Smooth muscle cell of the brain vasculature (primary cell): ENCODE data around the gene ZNF324.
"Not testable (repeated sequence)": the region's sequence is repeated elsewhere in the genome, so short reads cannot be mapped to it uniquely, and the experiment has no call there.

Experiments
- DNase-seq: peaks from one replicate; pipeline ENCODE4 v3.0.0-alpha.2; 2012; ENCODE audit warnings: low read depth, low spot score

ZNF324 gene

DNA sequence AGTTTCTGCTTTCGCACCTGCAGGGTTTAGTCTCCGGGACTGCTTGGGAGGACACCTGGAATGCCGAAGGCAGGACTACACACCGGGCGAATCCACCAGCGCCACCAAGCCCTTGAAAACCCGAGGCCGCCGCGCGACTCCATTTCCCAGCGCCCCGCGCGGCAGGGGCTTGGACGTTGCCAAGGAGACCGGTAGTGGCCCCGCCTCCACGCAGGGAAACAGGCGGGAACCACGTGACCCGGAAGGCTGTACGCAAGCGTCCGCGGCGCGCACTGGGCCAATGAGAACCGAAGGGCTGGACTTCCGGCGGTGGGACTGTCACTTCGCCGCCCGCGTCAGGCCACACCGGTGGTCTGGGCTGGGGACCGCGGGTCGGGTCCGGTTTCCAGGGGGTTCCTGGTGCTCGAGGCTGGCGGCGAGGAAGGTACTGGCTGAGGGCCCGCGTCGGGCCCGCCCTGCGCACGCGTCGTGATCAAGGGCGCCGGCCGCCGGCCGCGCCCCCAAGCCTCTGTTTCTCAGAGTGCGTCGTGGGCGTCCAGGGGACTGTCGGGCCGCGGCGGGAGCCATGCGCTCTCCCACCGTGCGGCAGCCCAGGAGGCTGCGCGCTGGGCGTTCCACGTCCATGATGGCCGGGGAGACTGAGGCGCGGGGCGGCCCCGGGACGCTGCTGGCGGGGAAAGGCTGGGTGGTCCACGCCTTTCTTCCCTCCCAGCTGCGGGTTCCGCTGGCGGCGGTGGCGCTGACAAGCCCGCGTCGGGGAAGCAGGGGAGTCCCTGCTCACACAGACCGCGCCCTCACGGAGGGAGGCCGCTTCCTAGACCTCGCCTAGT, at the start of gene ZNF324:
ZNF324 (plus strand) TSS at position 321 of the 830 bp plus-strand sequence. CDS start 2,106 bp downstream, outside the sequence.
- DNase-seq = peak; percentile 89

DNA sequence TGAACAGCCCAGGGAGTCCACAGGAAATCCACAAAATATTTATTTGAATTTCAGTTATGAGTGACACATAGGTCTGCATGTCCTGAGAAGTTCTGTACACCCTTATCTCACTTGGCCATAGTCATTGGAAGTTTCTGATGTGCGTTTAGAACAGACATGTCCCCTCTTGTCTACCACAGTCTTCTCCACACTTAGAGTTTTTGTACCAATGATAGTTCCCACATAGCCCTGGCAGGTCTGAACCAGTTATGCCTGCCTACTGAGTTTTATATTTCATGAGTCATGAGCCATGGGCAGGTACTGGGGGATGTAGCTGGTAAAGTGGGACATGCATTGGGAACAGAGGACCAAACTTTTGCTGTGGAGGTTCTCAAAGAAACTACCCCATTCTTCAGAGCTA, 38.3 kb upstream of the ZNF324 start:
- no peak for DNase-seq

DNA sequence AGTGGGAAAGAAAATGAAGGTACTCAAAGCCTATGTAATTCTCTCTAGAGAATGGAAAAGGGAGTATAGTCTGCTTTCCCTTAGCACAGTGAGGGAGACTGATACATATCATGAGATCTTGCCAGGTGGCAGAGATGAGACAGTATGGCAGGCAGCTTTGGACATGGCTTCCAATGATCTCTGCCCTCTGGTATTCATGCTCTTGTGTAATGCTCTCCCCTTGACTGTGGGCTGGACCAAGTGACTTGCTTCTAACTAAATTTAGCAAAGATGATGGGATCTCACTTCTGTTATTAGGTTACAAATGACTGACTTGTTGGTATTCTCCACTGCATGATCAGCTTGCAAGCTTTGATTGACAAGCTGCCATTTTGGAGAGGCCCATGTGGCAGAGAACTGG, 37.1 kb upstream of the ZNF324 start:
- no peak for DNase-seq

DNA sequence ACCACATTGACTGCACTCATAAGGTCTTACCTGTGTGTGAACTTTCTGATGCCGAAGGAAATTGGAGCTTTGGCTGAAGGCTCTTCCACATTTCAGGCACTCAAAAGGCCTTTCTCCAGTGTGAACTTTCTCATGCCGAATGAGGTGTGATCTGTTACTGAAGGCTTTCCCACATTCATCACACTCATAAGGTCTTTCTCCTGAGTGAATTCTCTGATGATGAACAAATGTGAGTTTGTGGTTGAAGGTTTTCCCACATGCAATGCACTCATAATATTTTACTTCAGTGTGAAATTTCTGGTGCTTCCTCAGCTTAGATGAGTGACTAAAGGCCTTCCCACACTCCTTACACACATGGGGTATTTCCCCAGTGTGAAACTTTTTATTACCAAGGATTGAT, 32.7 kb upstream of the ZNF324 start:
- DNase-seq = no peak

DNA sequence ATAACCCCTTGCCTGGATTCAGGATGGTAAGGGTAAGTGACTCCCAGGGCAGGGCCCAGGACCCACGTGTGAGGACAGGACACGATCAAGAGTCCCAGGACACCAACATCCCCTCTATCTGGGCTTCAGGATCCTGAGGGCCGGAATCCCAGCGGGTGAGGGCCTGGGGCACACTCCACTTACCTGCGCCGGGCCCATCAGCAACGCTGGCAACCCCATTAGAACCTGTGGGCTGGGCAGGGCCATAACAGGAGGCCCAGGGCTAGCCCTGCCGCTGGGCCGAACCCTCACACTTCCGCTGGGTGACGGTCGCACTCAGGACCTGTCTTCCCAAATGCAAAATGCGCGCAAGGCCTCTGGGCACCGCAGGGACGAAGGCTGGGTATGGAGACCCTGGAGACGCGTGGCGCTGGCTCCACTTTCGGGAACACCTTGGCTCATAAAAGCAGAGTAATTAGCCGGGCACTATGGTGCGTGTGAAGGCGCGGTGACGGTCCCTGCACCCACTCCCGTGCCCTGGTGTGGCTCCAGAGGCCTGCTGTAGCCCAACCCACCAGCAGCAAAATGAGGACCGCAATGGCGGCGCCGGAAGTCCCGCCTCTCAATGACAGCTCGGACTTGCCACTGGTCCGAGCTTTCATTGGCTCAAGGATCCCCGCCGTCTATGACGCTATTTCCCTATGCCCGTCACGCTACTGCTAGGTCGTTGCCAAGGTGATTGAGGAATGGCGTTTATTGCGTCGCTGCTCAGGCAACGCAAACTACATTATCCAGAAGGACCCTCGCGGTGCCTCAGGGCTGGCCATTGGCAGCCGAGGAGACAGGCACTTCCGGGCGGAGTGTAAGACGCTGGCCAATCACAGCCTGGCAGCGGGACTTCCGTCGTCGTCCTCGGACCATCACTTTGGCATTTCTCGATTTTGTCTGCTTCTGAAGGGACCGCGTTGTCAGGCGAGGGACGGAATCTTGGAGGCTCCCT, 27.0 kb upstream of the ZNF324 start, which contains the start of gene ZNF132:
ZNF132 (minus strand) TSS at position 578 of the 979 bp plus-strand sequence; CDS start at position 246, 332 bp downstream.
- DNase-seq = peak; percentile 99

DNA sequence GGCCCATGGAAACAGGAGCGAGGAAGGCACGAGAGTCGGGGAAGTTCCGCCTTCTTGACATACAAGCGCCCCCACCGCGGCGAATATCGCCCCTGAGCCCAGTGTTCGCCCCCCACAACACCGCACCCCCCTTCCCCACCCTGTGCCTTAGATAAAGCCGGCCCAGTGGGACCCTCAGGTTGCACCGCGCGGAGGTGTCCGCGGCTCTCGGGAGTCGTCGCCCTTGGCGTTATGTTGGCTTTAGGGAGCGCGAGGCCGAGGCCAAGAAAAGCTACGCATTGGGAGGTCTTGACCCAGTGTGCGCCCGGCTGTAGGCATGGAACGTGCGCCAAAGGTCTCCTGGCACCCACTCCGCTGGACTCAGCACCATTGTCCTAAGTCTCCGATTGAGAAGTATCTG, 26.3 kb upstream of the ZNF324 start:
- no peak for DNase-seq

DNA sequence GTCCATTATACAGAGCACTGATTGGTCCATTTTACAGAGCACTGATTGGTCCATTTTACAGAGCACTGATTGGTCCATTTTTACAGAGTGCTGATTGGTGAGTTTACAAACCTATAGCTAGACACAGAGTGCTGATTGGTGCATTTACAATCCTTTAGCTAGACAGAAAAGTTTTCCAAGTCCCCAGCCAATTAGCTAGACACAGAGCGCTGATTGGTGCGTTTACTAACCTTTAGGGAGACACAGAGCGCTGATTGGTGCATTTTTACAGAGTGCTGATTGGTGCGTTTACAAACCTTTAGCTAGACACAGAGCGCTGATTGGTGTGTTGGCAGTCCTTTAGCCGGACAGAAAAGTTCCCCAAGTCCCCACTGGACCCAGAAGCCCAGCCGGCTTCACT, 23.9 kb upstream of the ZNF324 start:
- DNase-seq = not testable (repeated sequence)

DNA sequence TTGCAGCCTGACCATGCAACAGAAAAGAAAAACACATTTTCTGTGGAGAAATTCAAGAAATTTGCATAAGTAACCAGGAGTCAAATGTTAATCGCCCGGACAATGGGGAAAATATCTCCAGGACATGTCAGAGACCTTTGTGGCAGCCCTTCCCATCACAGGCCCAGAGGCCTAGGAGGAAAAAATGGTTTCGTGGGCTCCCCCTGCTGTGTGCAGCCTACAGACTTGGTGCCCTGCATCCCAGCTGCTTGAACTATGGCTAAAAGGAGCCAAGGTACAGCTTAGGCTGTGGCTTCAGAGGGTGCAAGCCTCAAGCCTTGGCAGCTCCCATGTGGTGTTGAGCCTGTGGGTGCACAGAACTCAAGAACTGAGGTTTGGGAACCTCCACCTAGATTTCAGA, 18.0 kb upstream of the ZNF324 start:
- not testable (repeated sequence) for DNase-seq

DNA sequence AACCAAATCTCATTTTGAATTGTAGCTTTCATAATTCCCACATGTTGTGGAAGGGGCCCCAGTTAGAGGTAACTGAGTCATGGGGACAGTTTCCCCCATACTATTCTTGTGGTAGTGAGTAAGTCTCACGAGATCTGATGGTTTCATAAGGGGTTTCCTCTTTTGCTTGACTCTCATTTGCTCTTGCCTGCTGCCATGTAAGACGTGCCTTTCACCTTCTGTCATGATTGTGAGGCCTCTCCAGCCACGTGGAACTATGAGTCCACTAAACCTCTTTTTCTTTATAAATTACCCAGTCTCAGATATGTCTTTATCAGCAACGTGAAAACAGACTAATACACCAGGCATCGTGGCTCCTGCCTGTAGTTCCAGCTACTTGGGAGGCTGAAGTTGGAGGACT, 16.9 kb upstream of the ZNF324 start:
- DNase-seq = not testable (repeated sequence)

DNA sequence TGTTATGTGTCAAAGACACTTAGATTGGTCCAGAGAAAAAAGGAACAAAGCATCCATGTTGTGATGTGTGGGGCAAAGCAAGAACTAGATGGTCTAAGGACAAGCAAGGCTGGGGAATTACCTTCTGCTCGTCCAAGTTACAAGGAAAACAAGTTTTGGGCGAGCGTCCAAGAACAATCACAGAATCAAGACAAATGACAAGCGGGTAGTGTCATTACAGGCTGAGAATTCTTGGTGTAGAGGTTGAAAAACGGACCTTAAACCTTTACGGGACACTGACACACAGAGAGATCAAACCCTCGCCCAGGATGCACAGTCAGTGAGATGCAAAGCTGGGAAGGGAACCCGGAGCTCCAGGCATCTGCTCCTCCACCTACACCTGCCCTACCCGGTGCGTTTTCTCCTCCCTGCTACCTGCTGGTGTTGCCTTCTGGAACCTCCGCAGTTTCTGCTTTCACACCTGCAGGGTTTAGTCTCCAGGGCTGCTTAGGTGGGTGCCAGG, 16.0 kb upstream of the ZNF324 start:
- DNase-seq = no peak

DNA sequence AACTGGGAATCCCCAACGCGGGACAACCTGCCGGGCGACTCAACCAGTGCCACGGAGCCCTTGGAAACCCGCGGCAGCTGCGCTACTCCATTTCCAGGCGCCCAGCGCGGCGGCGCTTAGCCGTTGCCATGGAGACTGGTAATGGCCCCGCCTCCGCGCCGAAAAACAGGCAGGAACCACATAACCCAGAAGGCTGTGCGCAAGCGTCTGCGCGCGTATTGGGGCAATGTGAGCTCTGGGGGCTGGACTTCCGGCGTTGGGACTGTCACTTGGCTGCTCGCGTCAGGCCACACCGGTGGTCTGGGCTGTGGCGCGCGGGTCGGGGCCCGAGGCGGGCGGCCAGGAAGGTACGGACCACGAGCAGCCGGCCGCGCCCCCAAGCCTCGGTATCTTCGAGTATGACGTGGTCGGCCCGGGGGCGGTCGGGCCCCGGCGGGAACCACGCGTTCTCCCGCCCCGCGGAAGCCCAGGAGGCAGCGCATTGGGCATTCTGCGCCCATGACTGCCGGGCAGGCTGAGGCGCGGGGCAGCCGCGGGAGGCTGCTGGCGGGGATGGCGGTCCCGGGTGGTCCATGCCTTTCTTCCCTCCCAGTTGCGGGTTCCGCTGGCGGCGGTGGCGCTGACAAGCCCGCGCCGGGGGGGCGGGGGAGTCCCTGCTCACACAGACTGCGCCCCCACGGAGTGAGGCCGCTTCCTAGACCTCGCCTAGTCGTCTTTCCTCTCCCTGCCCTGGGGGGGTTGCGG, 15.3 kb upstream of the ZNF324 start, which contains the start of gene ZNF324B:
ZNF324B (plus strand) TSS at position 265 of the 744 bp plus-strand sequence. CDS start 2,080 bp downstream, outside the sequence.
- peak; percentile 83 for DNase-seq

DNA sequence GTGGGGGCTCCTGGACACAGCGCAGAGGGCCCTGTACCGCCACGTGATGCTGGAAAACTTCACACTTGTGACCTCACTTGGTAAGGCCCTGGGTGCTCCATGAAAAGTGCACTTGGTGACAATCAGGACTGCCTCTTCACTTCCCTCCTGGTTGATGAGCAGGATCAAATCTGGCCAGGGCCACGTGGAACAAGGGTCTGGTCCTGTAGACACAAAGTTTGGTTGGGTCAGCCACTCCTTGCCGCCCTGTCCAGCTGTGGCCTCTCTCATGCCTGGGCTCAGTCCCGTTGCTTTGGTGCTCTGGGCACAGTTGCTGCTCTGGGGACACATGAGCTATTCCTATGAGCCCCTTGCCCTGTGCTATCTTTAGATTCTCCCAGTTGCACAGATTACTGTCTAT, 13.1 kb upstream of the ZNF324 start:
- no peak for DNase-seq

DNA sequence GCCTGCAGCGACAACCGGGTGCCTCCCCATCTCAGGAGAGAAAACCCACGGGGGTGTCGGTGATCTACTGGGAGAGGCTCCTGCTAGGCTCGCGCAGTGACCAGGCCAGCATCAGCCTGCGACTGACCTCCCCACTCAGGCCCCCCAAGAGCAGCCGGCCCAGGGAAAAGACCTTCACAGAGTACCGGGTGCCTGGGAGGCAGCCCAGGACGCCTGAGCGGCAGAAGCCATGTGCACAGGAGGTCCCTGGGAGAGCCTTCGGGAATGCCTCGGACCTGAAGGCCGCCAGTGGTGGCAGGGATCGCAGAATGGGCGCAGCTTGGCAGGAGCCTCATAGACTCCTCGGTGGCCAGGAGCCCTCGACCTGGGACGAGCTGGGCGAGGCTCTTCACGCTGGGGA, 11.6 kb upstream of the ZNF324 start:
- DNase-seq = no peak

DNA sequence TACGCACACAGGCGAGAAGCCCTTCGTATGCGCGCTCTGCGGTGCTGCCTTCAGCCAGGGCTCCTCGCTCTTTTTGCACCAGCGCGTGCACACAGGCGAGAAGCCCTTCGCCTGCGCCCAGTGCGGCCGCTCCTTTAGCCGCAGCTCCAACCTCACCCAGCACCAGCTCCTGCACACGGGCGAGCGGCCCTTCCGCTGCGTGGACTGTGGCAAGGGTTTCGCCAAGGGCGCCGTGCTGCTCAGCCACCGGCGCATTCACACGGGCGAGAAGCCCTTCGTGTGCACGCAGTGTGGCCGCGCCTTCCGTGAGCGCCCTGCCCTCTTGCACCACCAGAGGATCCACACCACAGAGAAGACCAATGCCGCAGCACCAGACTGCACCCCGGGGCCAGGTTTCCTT, 10.8 kb upstream of the ZNF324 start:
- no peak for DNase-seq

DNA sequence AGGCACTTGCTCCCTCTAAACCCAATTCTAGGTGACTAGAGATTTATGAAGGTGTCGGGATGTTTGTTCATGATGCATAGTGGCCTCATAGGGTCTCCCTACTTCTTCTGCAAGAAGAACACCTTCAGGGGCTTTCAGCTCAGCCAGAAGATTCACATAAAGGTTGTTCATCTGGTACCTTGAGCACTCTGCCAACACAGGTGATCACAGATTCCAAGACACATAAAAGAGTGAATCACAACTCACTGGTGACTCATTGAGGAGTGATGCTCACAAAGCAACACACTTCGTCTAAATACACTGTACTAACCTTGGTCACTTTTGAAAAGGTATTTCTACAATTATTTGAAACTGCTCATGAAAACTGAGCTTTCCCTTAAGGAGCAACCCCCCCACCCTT, 6.8 kb upstream of the ZNF324 start:
- DNase-seq = no peak

DNA sequence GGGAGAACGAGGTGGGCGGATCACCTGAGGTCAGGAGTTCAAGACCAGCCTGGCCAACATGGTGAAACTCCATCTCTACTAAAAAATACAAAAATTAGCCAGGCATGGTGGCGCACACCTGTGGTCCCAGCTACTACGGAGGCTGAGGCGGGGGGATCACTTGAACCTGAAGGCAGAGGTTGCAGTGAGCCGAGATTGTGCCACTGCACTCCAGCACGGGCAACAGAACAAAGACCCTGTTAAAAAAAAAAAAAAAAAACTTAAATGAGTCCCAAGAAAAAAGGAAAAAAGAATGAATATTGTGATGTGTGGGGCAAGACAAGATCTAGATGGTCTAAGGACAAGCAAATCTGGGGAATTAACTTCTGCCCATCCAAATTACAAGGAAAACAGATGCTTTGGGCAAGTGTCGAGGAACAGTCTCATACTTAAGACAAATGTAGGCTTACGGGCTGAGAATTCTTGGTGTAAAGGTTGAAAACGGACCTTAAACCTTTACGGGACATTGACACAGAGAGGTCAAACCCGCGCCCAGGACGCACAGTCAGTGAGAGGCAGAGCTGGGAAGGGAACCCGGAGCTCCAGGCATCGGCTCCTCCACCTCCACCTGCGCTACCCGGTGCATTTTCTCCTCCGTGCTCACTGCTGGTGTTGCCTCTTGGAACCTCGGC, 656 bp upstream of the ZNF324 start:
- DNase-seq = no peak

DNA sequence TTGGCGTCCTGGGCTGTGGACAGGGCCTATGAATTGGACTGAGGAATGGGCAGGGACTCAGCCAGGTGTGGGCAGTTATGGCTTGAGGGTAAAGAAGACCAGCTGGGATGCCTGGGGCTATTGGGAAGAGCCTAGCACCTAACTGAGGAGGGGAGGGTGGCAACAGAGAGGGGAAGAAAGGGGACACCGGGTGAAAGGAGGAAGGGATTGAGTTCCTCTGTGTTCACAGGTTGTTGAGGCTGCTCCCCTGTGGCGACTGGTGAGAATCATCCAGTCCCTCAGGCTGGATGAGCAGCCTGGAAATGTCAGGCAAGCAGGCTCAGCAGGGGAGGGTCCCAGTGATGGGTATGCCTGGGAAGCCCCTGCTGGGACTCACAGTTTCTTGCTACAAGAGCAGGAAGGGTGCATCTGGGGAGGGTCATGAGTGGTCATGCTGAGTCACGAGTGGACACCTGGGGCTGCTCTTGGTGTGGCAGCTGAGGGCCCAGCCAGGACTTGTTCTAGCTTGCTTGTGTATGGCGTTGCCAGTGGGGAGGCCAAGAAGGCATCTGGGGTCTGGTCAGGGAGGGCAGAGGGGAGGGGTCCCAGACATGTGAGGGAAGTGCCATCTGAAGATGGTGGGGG, 1.4 kb downstream of the ZNF324 start:
- no peak for DNase-seq

DNA sequence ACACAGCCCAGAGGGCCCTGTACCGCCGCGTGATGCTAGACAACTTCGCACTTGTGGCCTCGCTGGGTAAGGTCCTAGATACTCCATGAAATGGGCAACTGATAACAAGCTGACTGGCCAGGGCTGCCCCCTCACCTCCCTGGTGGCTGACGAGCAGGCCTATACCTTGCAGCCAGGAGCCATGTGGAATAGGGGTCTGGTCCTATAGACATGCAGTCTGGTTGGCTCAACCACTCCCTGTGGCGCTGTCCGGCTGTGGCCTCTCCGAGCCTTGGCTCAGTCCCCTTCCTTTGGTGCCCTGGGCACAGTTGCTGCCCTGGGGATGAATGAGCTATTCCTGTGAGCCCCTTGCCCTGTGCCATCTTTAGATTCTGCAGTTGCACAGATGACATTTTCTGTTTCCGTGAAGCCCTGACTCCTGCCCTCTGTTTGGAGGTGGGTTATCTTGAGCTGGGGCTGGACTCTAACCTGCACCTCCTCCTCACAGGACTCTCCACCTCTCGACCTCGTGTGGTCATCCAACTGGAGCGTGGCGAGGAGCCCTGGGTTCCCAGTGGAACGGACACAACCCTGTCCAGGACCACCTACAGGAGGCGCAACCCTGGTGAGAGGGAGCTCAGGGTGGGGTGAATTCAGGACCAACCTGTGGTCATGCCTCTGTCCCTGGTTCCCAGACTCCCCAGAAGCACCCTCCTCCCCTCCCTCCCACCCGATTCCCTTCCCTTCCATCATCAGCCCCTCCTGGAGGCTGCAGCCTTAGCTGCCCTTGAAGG, 2.5 kb downstream of the ZNF324 start:
- DNase-seq = no peak

DNA sequence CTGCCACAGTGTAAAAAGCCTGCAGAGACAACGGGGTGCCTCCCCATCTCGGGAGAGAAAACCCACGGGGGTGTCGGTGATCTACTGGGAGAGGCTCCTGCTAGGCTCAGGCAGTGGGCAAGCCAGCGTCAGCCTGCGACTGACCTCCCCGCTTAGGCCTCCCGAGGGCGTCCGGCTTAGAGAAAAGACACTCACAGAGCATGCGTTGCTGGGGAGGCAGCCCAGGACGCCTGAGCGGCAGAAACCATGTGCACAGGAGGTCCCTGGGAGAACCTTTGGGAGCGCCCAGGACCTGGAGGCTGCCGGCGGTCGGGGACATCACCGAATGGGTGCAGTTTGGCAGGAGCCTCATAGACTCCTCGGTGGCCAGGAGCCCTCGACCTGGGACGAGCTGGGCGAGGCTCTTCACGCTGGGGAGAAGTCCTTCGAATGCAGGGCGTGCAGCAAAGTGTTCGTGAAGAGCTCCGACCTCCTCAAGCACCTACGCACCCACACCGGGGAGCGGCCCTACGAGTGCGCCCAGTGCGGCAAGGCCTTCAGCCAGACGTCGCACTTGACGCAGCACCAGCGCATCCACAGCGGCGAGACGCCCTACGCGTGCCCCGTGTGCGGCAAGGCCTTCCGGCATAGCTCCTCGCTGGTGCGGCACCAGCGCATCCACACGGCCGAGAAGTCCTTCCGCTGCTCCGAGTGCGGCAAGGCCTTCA, 4.1 kb downstream of the ZNF324 start:
- DNase-seq = not testable (repeated sequence)
